ENCODE results near the gene CBARP.

- TF ChIP-seq EZH2 (IDR thresholded peaks at IDR 0.05; ENCODE audit: borderline replicate concordance, insufficient read depth, low read length, poor library complexity, severe bottlenecking) (no peak), POLR2AphosphoS5 (IDR thresholded peaks at IDR 0.05) (no peak), TAF1 (IDR thresholded peaks at IDR 0.05; ENCODE audit: low read depth) (no peak), RAD21 (conservative IDR thresholded peaks at IDR 0.05) (no peak), EP300 (conservative IDR thresholded peaks at IDR 0.05; ENCODE audit: poor library complexity, severe bottlenecking) (no peak)
- TF ChIP-seq, protein P1, sequence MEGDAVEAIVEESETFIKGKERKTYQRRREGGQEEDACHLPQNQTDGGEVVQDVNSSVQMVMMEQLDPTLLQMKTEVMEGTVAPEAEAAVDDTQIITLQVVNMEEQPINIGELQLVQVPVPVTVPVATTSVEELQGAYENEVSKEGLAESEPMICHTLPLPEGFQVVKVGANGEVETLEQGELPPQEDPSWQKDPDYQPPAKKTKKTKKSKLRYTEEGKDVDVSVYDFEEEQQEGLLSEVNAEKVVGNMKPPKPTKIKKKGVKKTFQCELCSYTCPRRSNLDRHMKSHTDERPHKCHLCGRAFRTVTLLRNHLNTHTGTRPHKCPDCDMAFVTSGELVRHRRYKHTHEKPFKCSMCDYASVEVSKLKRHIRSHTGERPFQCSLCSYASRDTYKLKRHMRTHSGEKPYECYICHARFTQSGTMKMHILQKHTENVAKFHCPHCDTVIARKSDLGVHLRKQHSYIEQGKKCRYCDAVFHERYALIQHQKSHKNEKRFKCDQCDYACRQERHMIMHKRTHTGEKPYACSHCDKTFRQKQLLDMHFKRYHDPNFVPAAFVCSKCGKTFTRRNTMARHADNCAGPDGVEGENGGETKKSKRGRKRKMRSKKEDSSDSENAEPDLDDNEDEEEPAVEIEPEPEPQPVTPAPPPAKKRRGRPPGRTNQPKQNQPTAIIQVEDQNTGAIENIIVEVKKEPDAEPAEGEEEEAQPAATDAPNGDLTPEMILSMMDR (IDR thresholded peaks at IDR 0.05; ENCODE audit: poor library complexity, severe bottlenecking): no peak
- TF ChIP-seq, protein P2, sequence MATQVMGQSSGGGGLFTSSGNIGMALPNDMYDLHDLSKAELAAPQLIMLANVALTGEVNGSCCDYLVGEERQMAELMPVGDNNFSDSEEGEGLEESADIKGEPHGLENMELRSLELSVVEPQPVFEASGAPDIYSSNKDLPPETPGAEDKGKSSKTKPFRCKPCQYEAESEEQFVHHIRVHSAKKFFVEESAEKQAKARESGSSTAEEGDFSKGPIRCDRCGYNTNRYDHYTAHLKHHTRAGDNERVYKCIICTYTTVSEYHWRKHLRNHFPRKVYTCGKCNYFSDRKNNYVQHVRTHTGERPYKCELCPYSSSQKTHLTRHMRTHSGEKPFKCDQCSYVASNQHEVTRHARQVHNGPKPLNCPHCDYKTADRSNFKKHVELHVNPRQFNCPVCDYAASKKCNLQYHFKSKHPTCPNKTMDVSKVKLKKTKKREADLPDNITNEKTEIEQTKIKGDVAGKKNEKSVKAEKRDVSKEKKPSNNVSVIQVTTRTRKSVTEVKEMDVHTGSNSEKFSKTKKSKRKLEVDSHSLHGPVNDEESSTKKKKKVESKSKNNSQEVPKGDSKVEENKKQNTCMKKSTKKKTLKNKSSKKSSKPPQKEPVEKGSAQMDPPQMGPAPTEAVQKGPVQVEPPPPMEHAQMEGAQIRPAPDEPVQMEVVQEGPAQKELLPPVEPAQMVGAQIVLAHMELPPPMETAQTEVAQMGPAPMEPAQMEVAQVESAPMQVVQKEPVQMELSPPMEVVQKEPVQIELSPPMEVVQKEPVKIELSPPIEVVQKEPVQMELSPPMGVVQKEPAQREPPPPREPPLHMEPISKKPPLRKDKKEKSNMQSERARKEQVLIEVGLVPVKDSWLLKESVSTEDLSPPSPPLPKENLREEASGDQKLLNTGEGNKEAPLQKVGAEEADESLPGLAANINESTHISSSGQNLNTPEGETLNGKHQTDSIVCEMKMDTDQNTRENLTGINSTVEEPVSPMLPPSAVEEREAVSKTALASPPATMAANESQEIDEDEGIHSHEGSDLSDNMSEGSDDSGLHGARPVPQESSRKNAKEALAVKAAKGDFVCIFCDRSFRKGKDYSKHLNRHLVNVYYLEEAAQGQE (IDR thresholded peaks at IDR 0.05; ENCODE audit: borderline replicate concordance): no peak
These were observed 43.9 kb upstream of the CBARP start for GRCh38 chr19:1281569-1282287.
